ENCODE measurements around the gene BMP7.

Gene BMP7

DNA sequence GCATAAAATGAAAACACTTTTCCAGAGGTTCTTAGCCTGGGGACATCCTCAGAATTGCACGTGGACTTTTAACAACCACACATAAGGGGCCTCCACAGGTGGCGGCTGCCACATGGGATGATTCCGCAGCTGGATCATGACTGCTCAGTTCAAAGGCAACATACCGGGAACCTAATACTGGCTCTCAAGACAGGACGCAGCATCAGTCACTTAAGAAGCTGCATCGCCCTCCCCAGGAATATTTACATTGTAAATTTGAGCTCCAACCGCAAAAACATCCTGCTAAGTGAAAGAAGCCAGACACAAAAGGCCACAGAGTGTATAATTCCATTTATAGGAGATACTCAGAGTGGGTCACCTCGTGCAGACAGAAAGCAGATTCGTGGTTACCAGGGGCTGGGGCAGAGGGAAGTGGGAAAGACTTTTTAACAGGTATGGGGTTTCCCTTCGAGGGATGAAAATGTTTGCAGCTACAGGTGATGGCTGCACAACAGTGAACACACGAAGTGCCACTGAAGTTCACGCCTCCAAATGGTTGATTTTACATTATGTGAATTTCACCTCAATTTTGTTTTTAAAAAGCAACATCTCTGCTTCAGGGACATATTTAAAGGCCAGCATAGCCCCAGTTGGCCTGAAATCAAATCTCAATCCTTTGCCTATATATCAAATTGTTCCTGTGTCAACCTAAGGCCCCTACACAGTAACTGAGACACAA lies 141.5 kb downstream of the BMP7 start:
- no peak for DNase-seq (ENCODE audit: low spot score)

GRCh38 chr20:57124366-57124765 lies 142.1 kb downstream of the BMP7 start:
- no peak for DNase-seq (ENCODE audit: low spot score)

- no peak for DNase-seq (ENCODE audit: low spot score)
Measured at GRCh38 chr20:57123504-57123903, 142.9 kb downstream of the BMP7 start.

GRCh38 chr20:57122536-57123489 lies 143.6 kb downstream of the BMP7 start:
- DNase-seq (ENCODE audit: low spot score): no peak

GRCh38 chr20:57118964-57119363 lies 147.5 kb downstream of the BMP7 start:
- DNase-seq (ENCODE audit: low spot score): no peak
